ENCODE measurements around the gene HIVEP2. TPM values are rescaled to one million over a fixed set of nuclear protein-coding genes. Genes with fewer than 3 reads are reported as not detected.
A peak's percentile ranks its signal among the peaks of the same experiment; 100 is the strongest.

The HIVEP2 gene
- total and polyA plus RNA-seq, 2 donors (not counting 3 experiments of a cell fraction or from before 2014, with no cell fraction given), result 1.3 to 4.7 TPM

- FAIRE-seq, result peak; percentile 42
- intact Hi-C loops (cut with micrococcal nuclease), result no loop called here
- Histone ChIP-seq H3K4me3 (replicated peaks in 1 of 3; ENCODE audit: insufficient read depth in 1 of 3, low read depth in 1 of 3, low read length in 3 of 3) (no peak overlapping the region), H2AFZ (ENCODE audit: low read depth, low read length) (no peak overlapping the region), H3K4me1 (ENCODE audit: control insufficient read depth, extremely low read depth, insufficient read depth, low read length) (peaks cover 5% of the 10 kb centered on the region), H3K79me2 (ENCODE audit: control insufficient read depth, insufficient read depth, low read length) (no peaks in the 10 kb centered on the region), H3K9me3 (replicated peaks; ENCODE audit: control insufficient read depth, insufficient read depth, low read length) (no peaks in the 10 kb centered on the region), H3K27ac (ENCODE audit: insufficient read depth, low read depth, low read length) (no peak overlapping the region), H3K36me3 (ENCODE audit: control insufficient read depth in 2 of 2, extremely low read depth in 1 of 2, insufficient read depth in 2 of 2, low read length in 2 of 2) (no peaks in the 10 kb centered on the region), H4K20me1 (replicated peaks; ENCODE audit: control insufficient read depth, extremely low read depth, insufficient read depth, low read length) (no peaks in the 10 kb centered on the region), H3K27me3 (ENCODE audit: control insufficient read depth in 2 of 2, insufficient read depth in 2 of 2, low read length in 2 of 2) (no peaks in the 10 kb centered on the region), H3K9ac (replicated peaks; ENCODE audit: extremely low read depth, insufficient read depth, low read length) (no peak overlapping the region), H3K4me2 (ENCODE audit: insufficient read depth, low read length) (no peak overlapping the region), H3K9me1 (replicated peaks; ENCODE audit: control insufficient read depth, extremely low read depth, insufficient read depth, low read length) (no peaks in the 10 kb centered on the region)
- ChIA-PET POLR2A (no interaction called here), CTCF (no interaction called here)
- TF ChIP-seq MYC (IDR thresholded peaks at IDR 0.05; ENCODE audit: low read depth, low read length), result no peak
- no peak for TF ChIP-seq GATA2 (IDR thresholded peaks at IDR 0.05; ENCODE audit: insufficient read depth, insufficient read length, low read depth, low read length)
- no TSS peak for BruUV-seq (replicated peaks)
- dilution Hi-C loops (cut with MboI; ENCODE audit: extremely low pct_ligation_motif_present, low sequenced_read_pairs), result no loop called here
- DNase-seq (ENCODE audit: low read depth, low spot score), result no peak
Observed at GRCh38 chr6:142799639-142800038, 145.3 kb downstream of the HIVEP2 start.

DNA sequence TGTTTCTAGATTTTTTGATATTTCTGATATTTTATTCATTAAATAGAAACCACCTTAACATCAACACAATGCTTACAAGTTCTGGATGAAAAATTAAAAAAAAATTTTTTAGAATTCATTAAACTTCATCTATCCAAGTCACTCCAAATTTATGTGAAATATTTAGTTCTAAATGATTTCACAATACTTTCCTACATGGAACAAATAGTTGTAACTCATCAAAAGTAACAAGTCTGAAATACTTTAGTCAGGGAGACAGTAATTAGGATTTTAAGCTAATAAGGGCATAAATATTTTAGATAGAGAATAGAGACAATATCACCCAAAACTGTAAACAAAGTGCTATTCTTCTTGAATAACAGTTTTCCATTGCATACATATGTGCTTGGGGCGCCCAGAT is 147.8 kb downstream of the HIVEP2 start:
- ChIA-PET CTCF (interaction anchor here (1.3 kb wide), 1 partner anchor 7 kb away, joined by 3 read pairs; no protein-coding TSS in a partner anchor), POLR2A (no interaction called here)

More for the DNA sequence above, 147.8 kb downstream of the HIVEP2 start:
- H3K79me2 ChIP-seq (ENCODE audit: control insufficient read depth, insufficient read depth, low read length), result no peaks in the 10 kb centered on the region
- dilution Hi-C loops (cut with MboI; ENCODE audit: extremely low pct_ligation_motif_present, low sequenced_read_pairs), result no loop called here
- FAIRE-seq (no peak), DNase-seq (ENCODE audit: low read depth, low spot score) (no peak)
- H3K27ac ChIP-seq (ENCODE audit: insufficient read depth, low read depth, low read length), result no peak overlapping the region
- H3K9ac ChIP-seq (replicated peaks; ENCODE audit: extremely low read depth, insufficient read depth, low read length), result no peak overlapping the region
- TF ChIP-seq CTCF (IDR thresholded peaks at IDR 0.05; ENCODE audit: extremely low read depth in 1 of 2, insufficient read depth in 1 of 2, low read depth in 1 of 2, low read length in 2 of 2), result no peak
- no peak for TF ChIP-seq EZH2 (IDR thresholded peaks at IDR 0.05; ENCODE audit: borderline replicate concordance, low read depth, low read length, severe bottlenecking)
- TF ChIP-seq, protein P1, sequence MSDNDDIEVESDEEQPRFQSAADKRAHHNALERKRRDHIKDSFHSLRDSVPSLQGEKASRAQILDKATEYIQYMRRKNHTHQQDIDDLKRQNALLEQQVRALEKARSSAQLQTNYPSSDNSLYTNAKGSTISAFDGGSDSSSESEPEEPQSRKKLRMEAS (IDR thresholded peaks at IDR 0.05; ENCODE audit: insufficient read depth, insufficient read length), result no peak
- no peak for TF ChIP-seq MYC (IDR thresholded peaks at IDR 0.05; ENCODE audit: low read depth, low read length)
- TF ChIP-seq GATA2 (IDR thresholded peaks at IDR 0.05; ENCODE audit: insufficient read depth, insufficient read length, low read depth, low read length), result no peak
- TF ChIP-seq POLR2A (IDR thresholded peaks at IDR 0.05; ENCODE audit: low read depth, low read length), result no peak
- no peak for TF ChIP-seq JUN (IDR thresholded peaks at IDR 0.05; ENCODE audit: borderline replicate concordance, insufficient read depth, insufficient read length, low read depth)
- no peak for TF ChIP-seq FOS (IDR thresholded peaks at IDR 0.05; ENCODE audit: borderline replicate concordance, insufficient read depth, low read length)
- TF ChIP-seq POLR2AphosphoS5 (IDR thresholded peaks at IDR 0.05; ENCODE audit: insufficient read depth, low read depth, low read length), result no peak
- H3K4me3 ChIP-seq (replicated peaks in 1 of 3; ENCODE audit: insufficient read depth in 1 of 3, low read depth in 1 of 3, low read length in 3 of 3), result no peak overlapping the region
- H3K27me3 ChIP-seq (ENCODE audit: control insufficient read depth in 2 of 2, insufficient read depth in 2 of 2, low read length in 2 of 2), result no peaks in the 10 kb centered on the region
- intact Hi-C loops (cut with micrococcal nuclease), result no loop called here
- peaks cover 2% of the 10 kb centered on the region for H3K4me1 ChIP-seq (ENCODE audit: control insufficient read depth, extremely low read depth, insufficient read depth, low read length)
- BruUV-seq (replicated peaks), result no TSS peak
- no peaks in the 10 kb centered on the region for H3K9me3 ChIP-seq (replicated peaks; ENCODE audit: control insufficient read depth, insufficient read depth, low read length)
- no peaks in the 10 kb centered on the region for H4K20me1 ChIP-seq (replicated peaks; ENCODE audit: control insufficient read depth, extremely low read depth, insufficient read depth, low read length)
- H3K36me3 ChIP-seq (ENCODE audit: control insufficient read depth in 2 of 2, extremely low read depth in 1 of 2, insufficient read depth in 2 of 2, low read length in 2 of 2), result no peaks in the 10 kb centered on the region
- no peak overlapping the region for H2AFZ ChIP-seq (ENCODE audit: low read depth, low read length)
- H3K9me1 ChIP-seq (replicated peaks; ENCODE audit: control insufficient read depth, extremely low read depth, insufficient read depth, low read length), result no peaks in the 10 kb centered on the region
- no peak overlapping the region for H3K4me2 ChIP-seq (ENCODE audit: insufficient read depth, low read length)
